NCI-H748 (cell line): ENCODE data around the gene NNT.
A peak's percentile ranks its signal among the peaks of the same experiment; 100 is the strongest.
"Not testable (repeated sequence)": the region's sequence is repeated elsewhere in the genome, so short reads cannot be mapped to it uniquely, and the experiment has no call there.

Experiments used
- DNase-seq: peaks from one replicate; lab custom pipeline; 2025; ENCODE audit not compliant: unreplicated experiment; lab: John Stamatoyannopoulos, UW

NNT gene

DNA sequence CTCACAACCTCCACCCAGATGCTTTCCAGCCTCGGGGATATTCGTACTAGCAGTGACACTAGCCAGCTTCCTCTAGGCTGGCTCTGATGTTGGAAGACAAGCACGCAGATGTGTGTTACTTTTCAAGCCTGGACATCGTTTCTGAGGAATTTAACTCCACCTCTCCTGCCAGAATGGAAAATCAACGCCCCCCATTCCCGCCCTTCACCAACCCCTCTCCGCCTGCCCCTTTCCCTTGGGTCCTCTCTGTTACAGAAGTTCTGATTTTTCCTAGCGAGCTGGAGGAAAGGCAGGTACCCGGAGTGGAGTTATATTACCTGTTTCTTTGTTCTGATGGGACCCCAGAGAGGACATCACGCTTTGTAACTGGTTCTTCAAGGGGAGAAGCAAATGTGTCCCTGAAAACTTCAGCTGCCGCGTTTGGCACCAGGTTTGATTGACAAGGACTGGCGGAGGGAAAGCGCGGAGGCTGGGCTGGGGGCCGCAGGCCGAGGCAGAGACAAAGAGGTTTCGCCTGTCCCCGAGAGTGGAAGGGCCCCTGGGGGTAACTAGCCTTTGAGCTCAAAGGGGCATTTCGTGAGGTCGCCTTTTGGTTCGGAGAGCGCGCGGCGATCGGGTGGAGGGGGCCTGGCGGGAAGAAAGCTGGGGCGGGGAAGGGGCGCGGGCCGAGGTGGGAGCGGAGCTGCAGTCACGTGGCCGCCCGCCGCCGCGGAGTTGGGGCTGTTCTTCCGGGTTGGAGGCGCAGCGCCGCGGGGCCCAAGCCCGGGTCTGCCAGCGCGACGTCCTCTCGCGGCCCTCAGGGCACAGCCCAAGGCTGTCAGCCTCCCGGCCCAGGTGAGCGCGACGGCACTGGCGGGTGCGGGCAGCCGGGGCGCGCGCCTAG is at the start of gene NNT:
Gene NNT (plus strand): TSS at position 720 of the 883 bp plus-strand sequence. CDS start 6,016 bp downstream, outside the sequence.
- peak; percentile 95 for DNase-seq

DNA sequence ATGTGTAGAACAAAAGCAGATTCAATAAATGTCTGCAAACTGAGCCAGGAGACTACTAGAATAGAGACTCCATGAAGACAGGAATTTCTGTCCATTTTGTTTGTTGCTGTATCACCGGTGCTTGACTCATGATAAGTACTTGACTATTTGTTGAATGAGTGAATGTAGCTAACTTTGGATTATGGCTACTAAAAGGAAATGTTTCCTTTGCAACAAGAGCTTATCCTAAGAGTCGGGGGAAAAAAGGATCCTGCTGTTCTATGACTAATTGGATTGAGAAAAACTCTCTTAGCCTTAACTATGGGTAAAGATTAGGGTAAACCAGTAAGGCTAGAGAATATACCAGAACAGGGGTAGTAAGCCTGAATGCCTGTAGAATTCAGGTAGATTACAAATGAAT is 49.6 kb upstream of the NNT start:
- no peak for DNase-seq

DNA sequence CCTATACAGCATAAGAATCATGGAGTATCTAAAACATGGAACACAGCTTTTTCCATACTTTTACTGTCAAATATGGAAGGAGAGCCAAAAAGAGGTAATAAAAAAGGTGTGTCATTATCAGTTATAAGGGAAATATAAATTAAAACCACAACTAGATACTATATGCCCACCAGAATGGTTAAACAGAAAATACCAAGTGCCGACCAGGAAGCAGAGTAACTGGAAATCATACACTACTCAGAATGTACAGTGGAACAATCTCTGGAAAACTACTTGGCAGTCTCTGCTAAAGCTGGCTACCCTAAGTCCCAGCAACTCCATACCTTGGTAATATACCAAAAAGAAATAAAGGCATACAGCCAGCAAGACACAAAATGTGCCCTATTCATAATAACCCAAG is 48.5 kb upstream of the NNT start:
- DNase-seq = no peak

DNA sequence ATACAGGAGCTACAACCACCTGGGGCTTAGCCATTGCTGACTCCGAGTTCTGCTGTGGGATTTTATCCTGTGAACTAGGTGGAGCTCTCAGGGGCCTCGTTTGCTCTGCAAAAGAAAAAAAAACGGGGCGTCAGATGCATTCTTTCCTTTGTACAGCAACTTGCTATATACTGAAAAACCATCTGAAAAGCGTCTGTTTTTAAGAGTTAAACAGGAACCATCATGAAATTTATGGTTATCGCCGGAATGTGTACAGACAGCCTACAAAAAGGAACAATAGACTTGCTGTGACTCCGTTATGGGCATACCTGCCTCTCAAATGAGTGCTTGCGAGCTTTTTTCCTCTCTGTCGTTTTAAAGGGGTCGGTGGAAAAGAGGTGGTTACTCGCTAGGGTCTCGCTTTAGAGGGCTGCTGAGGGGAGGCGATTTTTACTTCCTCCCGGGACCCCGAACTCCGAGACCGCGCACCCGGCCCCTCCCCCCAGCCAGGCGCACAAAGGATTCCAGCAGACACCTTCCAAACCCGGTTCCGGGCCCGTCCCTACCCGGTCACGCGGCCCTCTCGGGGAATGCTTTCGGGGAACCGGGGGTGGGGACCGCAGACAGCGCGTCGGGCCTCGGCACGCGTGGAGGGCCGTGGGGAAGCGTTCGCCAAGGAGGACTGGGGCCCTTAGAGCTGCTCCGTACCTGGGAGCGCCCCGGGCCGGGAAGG is 46.9 kb upstream of the NNT start:
- peak; percentile 71 for DNase-seq

DNA sequence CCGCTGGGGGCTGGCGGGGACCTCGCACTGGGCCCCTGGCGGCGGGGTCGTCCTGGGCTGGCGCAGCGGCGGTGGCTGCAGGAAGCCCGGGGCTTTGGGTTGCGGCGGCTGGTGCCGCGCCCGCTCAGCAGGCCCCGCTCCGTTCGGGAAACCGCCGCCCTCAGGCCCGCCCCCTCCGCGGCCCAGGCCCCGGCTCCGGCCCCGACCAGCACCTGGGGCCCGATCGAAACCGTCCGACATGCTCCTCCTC is 46.4 kb upstream of the NNT start:
- DNase-seq = not testable (repeated sequence)

DNA sequence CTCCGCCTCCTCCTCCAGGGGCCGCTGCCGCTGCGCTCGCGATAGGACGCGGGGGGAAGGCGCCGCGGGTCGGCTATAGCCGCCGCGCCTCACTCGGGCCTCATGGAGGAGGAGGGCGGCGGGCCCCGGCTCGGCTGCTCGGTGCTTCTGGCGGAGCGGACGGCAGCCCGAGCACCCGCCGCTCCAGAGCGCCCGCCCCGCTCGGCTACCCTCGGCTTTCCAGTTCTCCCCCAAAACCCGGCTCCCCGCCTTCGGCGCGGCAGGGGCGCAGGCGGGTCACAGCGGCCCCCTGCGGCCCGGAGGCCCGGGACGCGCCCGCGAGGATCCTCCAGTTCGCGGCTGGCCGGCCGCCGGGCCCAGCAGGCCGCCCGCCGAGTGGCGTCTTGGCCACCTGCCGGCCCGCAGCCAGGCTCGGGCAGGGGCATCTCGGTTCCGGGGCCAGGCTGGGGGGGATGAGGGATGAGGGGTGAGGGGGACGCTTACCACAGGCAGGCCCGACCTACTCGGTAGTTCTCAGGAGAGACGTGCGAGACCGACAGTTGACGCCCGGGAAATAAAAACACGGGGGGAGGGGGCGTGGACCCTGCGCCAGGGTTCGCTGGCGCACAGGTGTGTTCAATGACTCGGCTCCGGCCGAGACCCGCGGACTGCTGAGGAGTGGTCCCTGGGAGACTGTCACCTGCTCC is 46.0 kb upstream of the NNT start, which contains the start of gene PAIP1:
Gene PAIP1 (minus strand): TSS at position 221 of the 686 bp plus-strand sequence. CDS start 231 bp downstream, outside the sequence.
- peak; percentile 97 for DNase-seq

DNA sequence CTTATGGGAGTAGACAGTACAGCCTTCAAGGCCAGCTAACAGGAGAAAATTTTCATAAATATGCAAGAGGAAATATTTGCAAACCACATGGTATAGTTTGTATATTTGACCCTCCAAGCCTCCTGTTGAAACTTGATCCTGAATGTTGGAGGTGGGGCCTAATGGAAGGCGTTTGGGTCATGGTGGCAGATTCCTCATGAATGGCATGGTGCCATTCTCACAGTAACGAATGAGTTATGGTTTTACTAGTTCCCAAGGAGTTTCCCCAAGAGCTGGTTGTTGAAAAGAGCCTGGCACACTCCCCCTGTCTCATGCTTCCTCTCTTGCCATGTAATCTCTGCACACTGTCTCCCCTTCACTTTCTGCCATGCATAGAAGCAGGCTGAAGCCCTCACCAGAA is 42.9 kb upstream of the NNT start:
- DNase-seq = peak; percentile 33

DNA sequence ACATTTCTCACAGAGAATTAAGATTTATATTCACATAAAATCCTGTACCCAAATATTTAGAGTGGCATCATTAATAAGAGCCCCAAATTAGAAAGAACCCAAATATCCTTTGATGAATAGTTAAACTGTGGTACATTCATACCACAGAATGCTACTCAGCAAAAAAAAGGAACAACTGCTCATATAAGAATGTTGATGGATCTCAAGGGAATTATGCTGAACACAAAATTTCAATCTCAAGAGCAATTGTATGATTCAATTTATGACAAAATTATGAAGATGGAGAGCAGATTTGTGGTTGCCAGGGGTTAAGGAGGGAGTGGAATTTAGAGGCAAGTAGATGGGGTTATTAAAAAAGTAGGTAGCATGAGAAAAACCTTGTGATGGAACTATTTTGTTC is 41.6 kb upstream of the NNT start:
- no peak for DNase-seq

DNA sequence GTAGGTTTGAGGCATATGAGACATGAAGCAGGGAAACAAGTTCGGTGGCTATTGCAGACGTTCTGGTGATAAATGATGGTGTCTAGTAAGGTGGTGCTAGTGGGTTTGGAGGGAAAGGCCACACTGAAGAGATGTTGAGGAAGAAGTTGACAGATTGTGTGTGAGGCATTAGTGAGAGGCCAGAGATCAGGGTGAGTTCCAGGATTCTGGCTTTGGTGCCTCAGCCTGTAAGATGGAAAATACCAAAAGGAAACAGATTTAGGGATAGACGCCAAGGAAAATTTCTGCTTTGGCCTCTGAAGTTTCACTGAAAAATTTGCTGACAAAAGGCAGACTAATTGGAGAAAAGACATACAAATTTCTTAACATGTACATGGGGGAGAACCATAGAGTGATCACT is 39.7 kb upstream of the NNT start:
- DNase-seq = no peak

DNA sequence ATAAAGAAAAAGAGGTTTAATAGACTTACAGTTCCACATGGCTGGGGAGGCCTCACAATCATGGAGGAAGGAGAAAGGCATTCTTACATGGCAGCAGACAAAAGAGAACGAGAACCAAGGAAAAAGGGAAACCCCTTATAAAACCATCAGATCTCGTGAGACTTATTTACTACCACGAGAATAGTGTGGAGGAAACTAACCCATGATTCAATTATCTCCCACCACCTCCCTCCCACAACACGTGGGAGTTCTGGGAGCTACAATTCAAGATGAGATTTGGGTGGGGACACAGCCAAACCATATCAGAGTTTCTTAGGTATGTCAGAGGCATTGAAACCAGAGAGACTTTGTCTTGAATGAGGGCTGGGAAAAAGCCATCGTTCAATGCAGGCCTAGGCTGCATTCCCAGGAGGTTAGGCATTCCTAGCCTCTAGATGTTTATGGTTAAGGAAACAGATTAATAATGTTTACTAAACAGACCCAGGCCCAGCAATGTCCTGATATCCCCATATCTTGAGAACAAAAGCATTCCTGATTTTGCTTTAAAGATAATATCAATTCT is 38.6 kb upstream of the NNT start:
- no peak for DNase-seq

DNA sequence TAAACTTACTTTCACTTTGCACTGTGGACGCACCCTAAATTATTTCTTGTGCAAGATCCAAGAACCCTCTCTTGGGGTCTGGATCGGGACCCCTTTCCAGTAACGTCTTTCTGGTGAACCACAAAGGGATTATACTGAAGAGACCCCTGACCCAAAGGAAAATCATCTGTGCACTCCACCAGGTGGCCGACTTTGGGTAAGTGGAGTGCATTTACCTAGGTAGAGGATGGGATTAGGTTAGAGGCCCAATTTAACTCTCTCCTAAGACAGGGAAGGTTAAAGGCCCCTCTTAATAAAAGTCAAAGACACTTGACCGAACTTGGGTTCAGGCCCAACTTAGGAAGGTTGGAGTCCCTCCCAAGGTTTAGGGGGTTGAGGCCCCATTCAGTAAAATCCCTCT is 37.9 kb upstream of the NNT start:
- no peak for DNase-seq

DNA sequence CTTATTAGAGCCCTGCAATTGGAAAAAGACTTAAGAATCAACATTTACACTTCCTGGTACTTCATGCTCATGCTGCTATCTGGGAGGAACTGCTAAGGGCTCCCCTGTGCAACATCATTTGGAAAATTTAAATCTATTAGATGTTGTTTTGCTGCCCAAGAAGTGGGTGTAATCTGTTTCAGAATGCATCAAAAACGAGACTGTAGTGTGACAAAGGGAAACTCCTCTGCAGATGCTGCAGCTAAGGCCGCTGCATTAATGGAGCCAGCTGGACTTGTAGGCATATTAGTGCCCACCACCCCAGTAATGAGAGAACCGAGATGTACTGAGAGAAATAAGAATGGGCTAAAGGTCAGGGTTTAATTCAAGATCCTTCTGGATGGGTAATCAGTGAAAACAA is 35.0 kb upstream of the NNT start:
- DNase-seq = no peak

DNA sequence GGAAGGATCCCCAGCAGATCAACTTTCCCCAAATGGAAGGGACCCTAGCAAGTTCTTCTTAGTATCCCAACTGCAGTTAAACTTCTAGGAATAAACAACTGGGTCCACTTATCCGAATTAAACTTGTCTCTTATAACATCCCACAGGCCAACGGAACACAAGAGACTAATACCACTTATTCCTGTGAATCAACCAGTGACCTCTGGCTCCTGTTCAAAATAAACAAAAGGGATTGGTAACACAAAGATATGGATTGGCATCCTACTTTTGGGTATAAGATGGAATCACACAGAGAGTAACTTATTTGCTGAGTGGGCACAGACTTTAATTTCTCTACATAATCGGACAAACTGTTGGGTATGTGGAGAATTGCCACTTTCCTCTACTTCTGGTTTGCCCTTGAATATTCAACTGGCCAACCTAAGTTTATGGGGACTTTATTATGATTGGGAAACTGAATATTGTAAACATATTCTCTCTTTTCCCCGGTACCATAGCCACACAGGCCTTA is 33.7 kb upstream of the NNT start:
- no peak for DNase-seq

DNA sequence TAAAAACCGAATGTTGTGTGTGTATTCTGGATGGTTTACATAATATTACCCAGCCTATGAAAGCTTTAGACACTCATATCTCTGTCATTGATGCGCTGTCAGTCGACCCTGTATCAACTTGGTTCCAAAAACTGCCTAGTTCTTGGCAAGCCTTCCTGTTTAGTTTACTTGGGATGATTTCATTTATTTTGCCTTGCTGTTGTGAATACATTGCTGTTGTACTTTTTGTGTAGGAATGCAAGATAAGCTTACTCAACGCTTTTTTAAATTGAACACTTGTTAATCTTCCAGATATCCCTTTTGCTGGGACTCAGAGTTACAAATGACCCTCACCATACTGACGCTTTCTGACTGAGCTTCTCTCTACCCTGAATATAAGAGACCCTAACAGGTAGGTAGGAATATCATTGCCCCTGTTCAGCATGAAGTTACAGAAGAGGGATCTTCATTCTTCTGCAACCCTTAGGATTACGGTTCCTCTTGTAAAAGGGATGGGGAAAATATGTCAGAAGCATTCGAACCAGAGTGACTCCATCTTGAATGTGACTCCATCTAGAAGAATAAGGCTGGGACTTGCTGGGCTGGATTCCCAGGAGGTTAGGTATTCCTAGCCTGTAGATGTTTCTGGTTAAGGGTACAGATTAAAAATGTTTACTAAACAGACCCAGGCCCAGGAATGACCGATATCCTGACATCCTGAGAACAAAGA is 32.4 kb upstream of the NNT start:
- DNase-seq = no peak

DNA sequence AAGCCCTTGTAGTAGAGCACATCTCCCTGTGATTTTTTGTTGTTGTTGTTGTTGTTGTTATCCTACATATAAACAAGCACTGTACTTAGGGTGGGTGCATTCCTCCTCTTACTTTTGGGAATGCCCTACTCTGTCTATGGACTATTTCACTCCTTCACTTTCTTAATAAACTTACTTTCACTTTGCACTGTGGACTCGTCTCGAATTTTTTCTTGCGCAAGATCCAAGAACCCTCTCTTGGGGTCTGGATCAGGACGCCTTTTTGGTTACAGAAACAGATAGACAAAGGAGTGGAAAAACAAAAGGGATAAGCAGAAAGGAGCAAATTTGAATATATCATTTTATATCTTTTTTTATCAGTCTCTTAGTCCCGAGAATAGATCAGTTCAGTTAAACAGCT is 31.7 kb upstream of the NNT start:
- no peak for DNase-seq

DNA sequence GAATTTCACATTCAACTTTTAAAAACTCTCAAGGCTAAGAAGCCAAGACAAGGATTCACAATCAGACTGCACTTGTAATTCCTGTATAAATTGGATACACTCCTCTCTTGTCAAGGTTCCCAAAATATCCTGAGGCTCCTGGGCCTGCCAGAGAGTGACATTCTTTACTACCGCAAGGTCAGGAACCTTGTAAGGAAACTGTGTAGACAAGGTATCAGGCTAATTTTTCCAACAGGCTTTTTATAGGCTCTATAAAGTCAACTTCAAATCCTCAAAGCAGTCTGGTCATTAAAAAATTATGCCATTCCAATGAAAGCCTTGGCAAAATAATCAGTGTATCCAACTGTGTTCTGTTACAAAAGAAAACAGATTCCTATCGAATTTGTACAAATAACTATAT is 30.6 kb upstream of the NNT start:
- no peak for DNase-seq

DNA sequence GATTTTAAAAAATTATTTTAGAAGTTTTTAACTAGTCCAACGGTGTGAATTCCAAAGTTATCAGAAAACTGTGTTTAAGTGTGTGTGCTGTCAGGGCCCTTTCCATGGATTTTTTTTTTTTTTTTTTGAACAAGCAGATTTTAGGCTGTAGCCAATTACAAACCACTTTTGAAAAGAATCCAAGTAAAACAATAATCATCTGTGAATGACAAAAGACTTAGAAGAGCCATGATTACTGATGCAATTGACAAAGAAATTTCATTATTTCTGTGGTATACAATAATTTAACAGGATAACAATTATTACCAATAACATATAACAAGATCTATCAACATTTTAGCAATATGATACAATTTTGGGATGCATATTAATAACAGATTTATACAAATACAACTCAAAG is 29.9 kb upstream of the NNT start:
- DNase-seq = no peak

DNA sequence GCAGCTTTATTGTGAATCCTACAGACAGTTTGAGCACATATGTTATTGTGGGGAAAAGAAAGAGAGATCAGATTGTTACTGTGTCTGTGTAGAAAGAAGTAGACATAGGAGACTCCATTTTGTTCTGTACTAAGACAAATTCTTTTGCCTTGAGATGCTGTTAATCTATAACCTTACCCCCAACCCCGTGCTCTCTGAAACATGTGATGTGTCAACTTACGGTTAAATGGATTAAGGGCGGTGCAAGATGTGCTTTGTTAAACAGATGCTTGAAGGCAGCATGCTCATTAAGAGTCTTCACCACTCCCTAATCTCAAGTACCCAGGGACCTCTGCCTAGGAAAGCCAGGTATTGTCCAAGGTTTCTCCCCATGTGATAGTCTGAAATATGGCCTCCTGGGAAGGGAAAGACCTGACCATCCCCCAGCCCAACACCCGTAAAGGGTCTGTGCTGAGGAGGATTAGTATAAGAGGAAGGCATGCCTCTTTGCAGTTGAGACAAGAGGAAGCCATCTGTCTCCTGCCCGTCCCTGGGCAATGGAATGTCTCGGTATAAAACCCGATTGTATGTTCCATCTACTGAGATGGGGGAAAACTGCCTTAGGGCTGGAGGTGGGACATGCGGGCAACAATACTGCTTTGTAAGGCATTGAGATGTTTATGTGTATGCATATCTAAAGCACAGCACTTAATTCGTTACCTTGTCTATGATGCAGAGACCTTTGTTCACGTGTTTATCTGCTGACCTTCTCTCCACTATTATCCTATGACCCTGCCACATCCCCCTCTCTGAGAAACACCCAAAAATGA is 22.4 kb upstream of the NNT start:
- DNase-seq = not testable (repeated sequence)

DNA sequence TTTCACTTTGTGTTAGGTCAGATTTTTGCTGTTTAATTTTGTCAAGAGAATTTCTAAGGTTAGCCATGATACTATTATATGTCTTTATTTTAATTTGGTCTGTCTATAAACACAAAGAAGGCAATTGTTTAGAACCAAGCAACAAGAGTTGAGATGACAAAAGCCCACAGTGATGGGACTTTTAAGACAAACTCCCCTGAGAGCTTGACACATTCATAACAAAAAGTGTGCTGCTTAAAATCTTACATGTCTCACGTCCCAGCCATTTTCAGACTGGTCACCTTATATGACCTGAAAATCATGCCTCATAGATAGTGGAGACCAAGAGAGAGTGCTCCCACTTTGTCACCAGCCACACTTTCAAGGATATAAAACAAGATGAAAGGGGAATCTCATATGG is 21.6 kb upstream of the NNT start:
- no peak for DNase-seq
